GM21619 (cell line): ENCODE results near the gene CHRM1.

Source experiments
- ATAC-seq: cut with Tn5 transposase; IDR thresholded peaks from one replicate; pipeline ENCODE4 v1.9.1; 2021; ENCODE audit not compliant: unreplicated experiment

Gene CHRM1

GRCh38 chr11:62926680-62927455 lies 5.7 kb upstream of the CHRM1 start:
- ATAC-seq, result no peak

- ATAC-seq, result no peak
Observed at GRCh38 chr11:62925745-62926679, 4.8 kb upstream of the CHRM1 start.

- ATAC-seq, result no peak
Observed at GRCh38 chr11:62925308-62925707, 4.1 kb upstream of the CHRM1 start.

GRCh38 chr11:62923601-62924411 lies 2.6 kb upstream of the CHRM1 start:
- ATAC-seq, result no peak

GRCh38 chr11:62922653-62923431 lies 1.7 kb upstream of the CHRM1 start:
- no peak for ATAC-seq

GRCh38 chr11:62922189-62922589 lies 1.0 kb upstream of the CHRM1 start:
- ATAC-seq, result no peak

GRCh38 chr11:62921573-62922188 lies 518 bp upstream of the CHRM1 start:
- no peak for ATAC-seq

- no peak for ATAC-seq
Observed at GRCh38 chr11:62919898-62920640, 1.1 kb downstream of the CHRM1 start.

GRCh38 chr11:62919476-62919875 lies 1.7 kb downstream of the CHRM1 start:
- no peak for ATAC-seq

- no peak for ATAC-seq
Observed at GRCh38 chr11:62918531-62918930, 2.6 kb downstream of the CHRM1 start.

GRCh38 chr11:62917906-62918502 lies 3.2 kb downstream of the CHRM1 start:
- ATAC-seq, result no peak

- ATAC-seq, result no peak
Observed at GRCh38 chr11:62914416-62914815, 6.7 kb downstream of the CHRM1 start.

GRCh38 chr11:62912268-62912667 lies 8.9 kb downstream of the CHRM1 start:
- ATAC-seq, result no peak

- ATAC-seq, result no peak
Observed at GRCh38 chr11:62911137-62912130, 9.7 kb downstream of the CHRM1 start.

- ATAC-seq, result no peak
Observed at GRCh38 chr11:62910141-62910882, 10.9 kb downstream of the CHRM1 start.

GRCh38 chr11:62909107-62909894 lies 11.9 kb downstream of the CHRM1 start:
- no peak for ATAC-seq
